D721Med (cell line): ENCODE data around the gene UBE2N.
"Not testable (repeated sequence)": the region's sequence is repeated elsewhere in the genome, so short reads cannot be mapped to it uniquely, and the experiment has no call there.

Experiments
- DNase-seq: peaks from one replicate; pipeline ENCODE4 v3.0.0; 2011; ENCODE audit warnings: low spot score; ENCODE audit not compliant: insufficient read length
- FAIRE-seq: peaks from 2 replicates; lab custom pipeline; 2011; peaks lifted over from hg19 to GRCh38; lab: Jason Lieb, UNC
- TF ChIP-seq, protein P1 (sequence below): IDR thresholded peaks from 2 replicates; pipeline ENCODE4 v1.5.1; 2012; ENCODE audit warnings: mild to moderate bottlenecking, control low read depth; ENCODE audit not compliant: insufficient read depth; ENCODE audit errors: missing control alignments

The UBE2N gene

DNA sequence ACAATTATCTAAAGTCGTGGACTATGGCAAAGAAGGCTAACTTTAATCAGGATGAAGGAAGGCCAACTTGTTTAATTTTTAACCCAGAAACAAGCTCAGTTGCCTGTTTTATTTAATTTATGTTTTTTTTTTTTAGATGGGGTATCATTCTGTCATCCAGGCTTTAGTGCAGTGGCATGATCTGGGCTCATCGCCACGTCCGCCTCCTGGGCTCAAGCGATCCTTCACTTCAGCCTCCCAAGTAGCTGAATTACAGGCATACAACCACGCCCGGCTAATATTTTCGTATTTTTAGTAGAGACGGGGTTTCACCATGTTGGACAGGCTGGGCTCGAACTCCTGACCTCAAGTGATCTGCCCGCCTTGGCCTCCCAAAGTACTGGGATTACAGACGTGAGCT, 44.3 kb downstream of the UBE2N start:
- FAIRE-seq: no peak
- no peak for DNase-seq
- TF ChIP-seq, protein P1, sequence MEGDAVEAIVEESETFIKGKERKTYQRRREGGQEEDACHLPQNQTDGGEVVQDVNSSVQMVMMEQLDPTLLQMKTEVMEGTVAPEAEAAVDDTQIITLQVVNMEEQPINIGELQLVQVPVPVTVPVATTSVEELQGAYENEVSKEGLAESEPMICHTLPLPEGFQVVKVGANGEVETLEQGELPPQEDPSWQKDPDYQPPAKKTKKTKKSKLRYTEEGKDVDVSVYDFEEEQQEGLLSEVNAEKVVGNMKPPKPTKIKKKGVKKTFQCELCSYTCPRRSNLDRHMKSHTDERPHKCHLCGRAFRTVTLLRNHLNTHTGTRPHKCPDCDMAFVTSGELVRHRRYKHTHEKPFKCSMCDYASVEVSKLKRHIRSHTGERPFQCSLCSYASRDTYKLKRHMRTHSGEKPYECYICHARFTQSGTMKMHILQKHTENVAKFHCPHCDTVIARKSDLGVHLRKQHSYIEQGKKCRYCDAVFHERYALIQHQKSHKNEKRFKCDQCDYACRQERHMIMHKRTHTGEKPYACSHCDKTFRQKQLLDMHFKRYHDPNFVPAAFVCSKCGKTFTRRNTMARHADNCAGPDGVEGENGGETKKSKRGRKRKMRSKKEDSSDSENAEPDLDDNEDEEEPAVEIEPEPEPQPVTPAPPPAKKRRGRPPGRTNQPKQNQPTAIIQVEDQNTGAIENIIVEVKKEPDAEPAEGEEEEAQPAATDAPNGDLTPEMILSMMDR: no peak

DNA sequence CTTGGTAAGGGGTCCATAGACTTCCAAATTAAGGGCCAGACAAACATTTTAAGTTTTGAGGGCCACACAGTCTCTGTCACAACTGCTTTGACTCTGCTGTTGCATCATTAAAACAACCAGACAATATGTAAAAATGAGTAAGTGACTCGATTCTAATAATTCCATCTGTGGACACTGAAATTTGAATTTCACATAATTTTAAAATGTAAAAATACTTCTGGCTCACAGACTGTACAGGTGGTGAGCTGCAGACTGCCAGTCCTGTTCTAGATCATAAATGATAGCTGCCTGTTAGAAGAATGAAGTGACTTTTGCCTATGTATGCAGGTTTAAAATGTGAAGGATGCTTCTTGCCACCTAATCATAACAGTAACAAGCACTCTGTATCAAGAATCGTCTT, 48.3 kb downstream of the UBE2N start:
- FAIRE-seq (no peak), DNase-seq (no peak)
- TF ChIP-seq, protein P1: no peak

DNA sequence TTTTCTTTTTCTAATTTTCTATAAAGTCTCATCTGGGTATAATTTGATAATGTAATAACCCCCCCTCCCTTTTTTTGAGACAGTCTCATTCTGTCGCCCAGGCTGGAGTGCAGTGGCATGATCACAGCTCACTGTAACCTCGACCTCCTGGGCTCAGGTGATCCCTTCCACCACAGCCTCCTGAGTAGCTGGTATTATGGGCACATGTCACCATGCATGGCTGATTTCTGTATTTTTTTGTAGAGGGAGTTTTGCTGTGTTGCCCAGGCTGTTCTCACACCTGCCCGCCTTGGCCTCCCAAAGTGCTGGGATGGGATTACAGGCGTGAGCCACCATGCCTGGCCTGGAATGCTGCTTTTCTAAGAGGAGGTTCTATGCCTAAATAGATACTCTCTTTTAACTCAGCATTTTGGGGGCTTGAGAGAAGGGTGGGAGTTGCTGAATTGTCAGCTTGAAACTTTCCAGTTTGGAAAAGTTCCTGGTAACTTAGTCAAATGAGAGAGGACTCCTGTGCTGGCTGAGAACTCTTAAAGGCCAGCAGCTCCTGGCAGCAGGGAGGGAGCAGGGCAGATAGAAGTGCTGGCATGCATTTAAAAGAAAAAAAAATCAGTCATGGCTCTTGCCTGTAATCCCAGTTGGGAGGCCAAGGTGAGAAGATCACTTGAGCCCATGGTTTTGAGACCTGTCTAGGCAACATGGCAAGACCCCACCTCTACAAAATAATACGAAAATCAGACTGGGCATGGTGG, 51.0 kb downstream of the UBE2N start:
- TF ChIP-seq, protein P1: no peak
- DNase-seq (no peak), FAIRE-seq (no peak)

DNA sequence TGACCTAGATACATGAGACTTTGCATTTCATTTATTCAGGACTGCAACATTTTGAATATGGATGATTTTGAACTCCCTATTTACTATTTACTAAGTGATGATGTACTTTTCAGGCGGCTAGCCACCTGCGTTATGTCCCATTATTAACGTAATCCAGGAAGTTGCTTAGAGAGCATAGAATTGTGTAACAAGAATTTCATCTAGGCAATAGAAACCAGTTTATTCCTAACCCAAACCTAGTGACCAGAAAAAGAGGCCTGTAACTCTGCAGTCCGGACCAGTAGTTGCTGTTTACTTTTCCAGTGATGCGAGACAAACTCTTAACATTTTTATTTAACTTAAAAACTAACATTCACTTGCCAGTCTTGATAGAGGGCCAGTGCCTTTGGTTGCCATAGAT, 51.7 kb downstream of the UBE2N start:
- TF ChIP-seq, protein P1: no peak
- FAIRE-seq: no peak
- DNase-seq: no peak

DNA sequence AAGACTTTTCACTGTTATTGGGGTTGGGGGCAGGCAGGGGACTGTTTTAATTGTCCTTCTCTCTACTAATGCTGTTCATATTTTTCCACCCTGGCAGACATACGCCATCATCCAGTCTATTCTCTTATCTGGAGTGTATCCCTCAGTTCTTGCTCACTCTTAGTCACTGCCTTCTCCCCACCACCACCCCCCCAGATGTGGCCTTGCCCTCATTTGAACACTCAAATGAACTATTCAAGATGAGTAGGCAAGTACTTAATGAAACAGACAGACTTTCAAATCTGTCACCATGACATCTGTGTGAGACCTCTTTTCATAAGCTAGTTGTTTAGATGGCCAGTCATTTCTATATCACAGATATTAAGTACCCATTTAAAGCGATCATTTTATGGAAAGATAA, 54.0 kb downstream of the UBE2N start:
- no peak for DNase-seq
- FAIRE-seq: no peak
- TF ChIP-seq, protein P1: no peak

DNA sequence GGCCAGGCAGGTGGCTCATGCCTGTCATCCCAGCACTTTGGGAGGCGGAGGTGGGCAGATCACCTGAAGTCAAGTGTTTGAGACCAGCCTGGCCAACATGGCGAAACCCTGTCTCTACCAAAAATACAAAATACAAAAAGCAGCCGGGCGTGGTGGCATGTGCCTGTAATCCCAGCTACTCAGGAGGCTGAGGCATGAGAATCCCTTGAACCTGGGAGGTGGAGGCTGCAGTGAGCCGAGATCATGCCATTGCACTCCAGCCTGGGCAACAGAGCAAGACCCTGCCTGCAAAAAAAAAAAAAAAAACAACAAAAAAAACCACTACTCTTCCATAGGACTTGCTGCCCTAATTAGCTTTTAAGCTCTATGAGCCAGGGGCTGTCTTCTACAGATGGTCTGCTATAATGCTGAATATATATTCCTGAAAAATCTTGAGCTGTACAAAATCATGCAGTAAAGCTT, 59.7 kb downstream of the UBE2N start:
- DNase-seq, FAIRE-seq: not testable (repeated sequence)

DNA sequence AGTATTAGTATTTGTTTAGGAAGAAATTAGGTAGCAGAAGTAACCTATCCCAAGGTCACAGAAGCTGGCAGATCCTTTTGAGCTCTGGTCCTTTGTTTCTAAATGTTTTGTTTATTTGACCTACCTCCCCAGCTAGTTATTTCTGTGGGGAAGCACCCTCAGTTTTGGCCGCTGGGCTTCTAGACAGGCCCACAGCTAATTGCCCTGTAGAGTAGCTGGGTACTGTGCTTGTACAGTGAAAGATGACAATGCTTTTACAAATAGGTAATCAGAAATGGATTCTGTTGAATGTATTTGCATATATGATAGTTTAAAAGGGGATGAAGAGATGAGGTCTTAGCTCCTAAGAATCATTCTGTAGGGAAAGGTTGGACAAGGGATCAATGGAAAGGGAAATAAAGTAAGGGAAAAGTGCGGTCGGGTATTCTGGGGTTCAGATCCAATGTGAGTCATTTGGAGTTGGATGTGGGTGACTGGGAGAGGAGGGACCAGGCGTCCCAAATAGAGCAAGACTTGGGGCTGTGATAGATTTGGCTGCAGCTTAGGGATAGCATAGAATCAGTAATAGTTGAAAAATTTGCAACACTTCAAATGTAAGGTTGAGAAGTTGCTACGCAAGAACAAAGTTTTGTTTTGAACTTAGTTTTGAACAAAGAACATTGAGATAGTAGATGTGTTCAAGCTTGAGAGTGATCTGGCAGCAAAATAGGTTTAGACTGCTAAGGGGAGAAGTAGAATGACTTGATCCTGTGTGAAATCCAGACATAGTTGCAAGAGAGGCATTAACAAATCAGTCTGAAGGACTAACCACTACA, 60.4 kb downstream of the UBE2N start:
- TF ChIP-seq, protein P1: no peak
- DNase-seq (no peak), FAIRE-seq (no peak)
